SK-N-SH (cell line): ENCODE data around the gene MVB12B. TPM values are rescaled to one million over a fixed set of nuclear protein-coding genes. Genes with fewer than 3 reads are reported as not detected.

Experiments used
- CTCF ChIA-PET: fragments of 300-600, 350-600 bp; formaldehyde crosslinking; extraction: SDS; loops from one replicate; lab custom pipeline; 2021; lab: Yijun Ruan, JAX
- POLR2A ChIA-PET: fragments of 350-600 bp; sonication (Branson Sonifier 250); formaldehyde crosslinking; extraction: SDS; loops from one replicate; lab custom pipeline; 2020; ENCODE audit warnings: antibody characterized with exemption, inconsistent platforms; lab: Yijun Ruan, JAX
- DNase-seq: peaks from one replicate; pipeline ENCODE4 v3.0.0; 2012
- H2AFZ ChIP-seq: fragments of 200-600 bp; sonication (generic); 2 replicates; pipeline ENCODE4 v1.8.1; 2016; ENCODE audit warnings: antibody characterized with exemption, mild to moderate bottlenecking, low read depth
- H3F3A ChIP-seq: fragments of 200-600 bp; sonication (generic); replicated peaks from 2 replicates; pipeline ENCODE3; 2016; ENCODE audit warnings: antibody characterized with exemption, mild to moderate bottlenecking; ENCODE audit not compliant: insufficient read depth
- H3K27ac ChIP-seq, 2 experiments: fragments of 200-500 bp in 1 of 2; fragments of 200-600 bp in 1 of 2; sonication (Bioruptor generic) in 1 of 2; sonication (generic), shearing (Covaris generic) in 1 of 2; 2 replicates each; pipeline versions ENCODE4 v1.5.1 to v1.6.1; 2014 to 2016; ENCODE audit warnings: low read depth in 2 of 2, inconsistent platforms in 1 of 2, low read length in 1 of 2, mild to moderate bottlenecking in 1 of 2, mixed read lengths in 1 of 2
- H3K27me3 ChIP-seq: fragments of 200-600 bp; sonication (generic), shearing (Covaris generic); 2 replicates; pipeline ENCODE4 v1.6.1; 2016; ENCODE audit warnings: mixed run types; ENCODE audit not compliant: insufficient read depth
- H3K36me3 ChIP-seq, 2 experiments: fragments of 200-500 bp in 1 of 2; fragments of 200-600 bp in 1 of 2; sonication (Bioruptor generic) in 1 of 2; sonication (generic) in 1 of 2; replicated peaks in 1 of 2; 2 replicates each; pipeline versions ENCODE3 to v1.5.1; 2014 to 2016; ENCODE audit warnings: low read length in 1 of 2, mild to moderate bottlenecking in 1 of 2; ENCODE audit not compliant: insufficient read depth in 2 of 2, control insufficient read depth in 1 of 2
- H3K4me1 ChIP-seq, 2 experiments: fragments of 200-500 bp in 1 of 2; fragments of 200-600 bp in 1 of 2; sonication (Bioruptor generic) in 1 of 2; sonication (generic), shearing (Covaris generic) in 1 of 2; 2 replicates each; pipeline versions ENCODE4 v1.5.1 to v1.6.1; 2014 to 2016; ENCODE audit warnings: low read depth in 1 of 2, low read length in 1 of 2, mixed run types in 1 of 2; ENCODE audit not compliant: insufficient read depth in 2 of 2, control insufficient read depth in 1 of 2
- H3K4me2 ChIP-seq: fragments of 200-600 bp; sonication (generic), shearing (Covaris generic); 2 replicates; pipeline ENCODE4 v1.6.1; 2017; ENCODE audit warnings: mixed run types
- H3K4me3 ChIP-seq, 2 experiments: fragments of 200-500 bp in 1 of 2; fragments of 200-600 bp in 1 of 2; sonication (Bioruptor generic) in 1 of 2; sonication (generic), shearing (Covaris generic) in 1 of 2; 2 replicates each; pipeline versions ENCODE4 v1.5.1 to v1.8.1; 2014 to 2016; ENCODE audit warnings: low read depth in 2 of 2, inconsistent platforms in 1 of 2, low read length in 1 of 2, mild to moderate bottlenecking in 1 of 2, mixed read lengths in 1 of 2, moderate library complexity in 1 of 2
- H3K79me2 ChIP-seq: fragments of 200-600 bp; sonication (generic); 2 replicates; pipeline ENCODE4 v1.8.1; 2017; ENCODE audit warnings: mild to moderate bottlenecking; ENCODE audit not compliant: insufficient read depth
- H3K9ac ChIP-seq: fragments of 200-600 bp; sonication (generic); 2 replicates; pipeline ENCODE4 v1.6.1; 2017; ENCODE audit warnings: mixed run types
- H3K9me2 ChIP-seq: fragments of 200-600 bp; sonication (generic); 2 replicates; pipeline ENCODE4 v1.6.1; 2017; ENCODE audit warnings: mixed run types
- H3K9me3 ChIP-seq: fragments of 200-600 bp; sonication (generic); 2 replicates; pipeline ENCODE4 v1.6.1; 2017; ENCODE audit warnings: mixed run types, mild to moderate bottlenecking, moderate library complexity
- H4K20me1 ChIP-seq: fragments of 200-600 bp; sonication (generic); 2 replicates; pipeline ENCODE4 v1.6.1; 2017; ENCODE audit warnings: mild to moderate bottlenecking, mixed run types; ENCODE audit not compliant: insufficient read depth
- ELF1 ChIP-seq: IDR thresholded peaks from 2 replicates; pipeline ENCODE4 v1.4.0; 2012
- EP300 ChIP-seq, 2 experiments: IDR thresholded peaks; 2 replicates each; pipeline versions ENCODE4 v1.4.0 to v1.6.1; 2012; ENCODE audit warnings: borderline replicate concordance in 1 of 2, low read depth in 1 of 2, low read length in 1 of 2
- EZH2phosphoT487 ChIP-seq: fragments of 200-600 bp; sonication (generic); IDR thresholded peaks from 2 replicates; pipeline ENCODE4 v1.6.1; 2017; ENCODE audit warnings: low read depth, mixed run types, mild to moderate bottlenecking, antibody characterized with exemption, moderate library complexity, borderline replicate concordance
- FOSL2 ChIP-seq: IDR thresholded peaks from 2 replicates; pipeline ENCODE4 v1.4.0; 2012; ENCODE audit warnings: low read depth, mild to moderate bottlenecking, moderate library complexity, borderline replicate concordance
- FOXJ3 ChIP-seq: sonication (generic); formaldehyde crosslinking; IDR thresholded peaks from 2 replicates; pipeline ENCODE4 v1.5.1; 2020; ENCODE audit warnings: mild to moderate bottlenecking, missing genetic modification reagents
- FOXM1 ChIP-seq: IDR thresholded peaks from 2 replicates; pipeline ENCODE4 v1.4.0; 2012; ENCODE audit warnings: low read depth, mild to moderate bottlenecking
- GABPA ChIP-seq: IDR thresholded peaks from 2 replicates; pipeline ENCODE4 v1.4.0; 2012; ENCODE audit warnings: low read depth, mild to moderate bottlenecking
- GATA2 ChIP-seq: sonication (generic); formaldehyde crosslinking; IDR thresholded peaks from 2 replicates; pipeline ENCODE4 v1.5.0; 2020; ENCODE audit warnings: mild to moderate bottlenecking, missing genetic modification reagents
- JUND ChIP-seq: IDR thresholded peaks from 2 replicates; pipeline ENCODE4 v1.4.0; 2012
- MEF2A ChIP-seq: IDR thresholded peaks from 2 replicates; pipeline ENCODE4 v1.4.0; 2012; ENCODE audit warnings: low read depth, borderline replicate concordance
- MXI1 ChIP-seq: IDR thresholded peaks from 2 replicates; pipeline ENCODE4 v1.6.1; 2012; ENCODE audit warnings: mild to moderate bottlenecking, low read depth, low read length, improper control_type of control experiment
- POLR2AphosphoS5 ChIP-seq: IDR thresholded peaks from 2 replicates; pipeline ENCODE4 v1.6.1; 2012; ENCODE audit warnings: low read depth, low read length
- RAD21 ChIP-seq: IDR thresholded peaks from 2 replicates; pipeline ENCODE4 v1.6.1; 2012; ENCODE audit warnings: mild to moderate bottlenecking, low read length
- RFX5 ChIP-seq: IDR thresholded peaks from 2 replicates; pipeline ENCODE4 v1.6.1; 2012; ENCODE audit warnings: mild to moderate bottlenecking, improper control_type of control experiment, low read length
- RXRA ChIP-seq: IDR thresholded peaks from 2 replicates; pipeline ENCODE4 v1.4.0; 2012; ENCODE audit warnings: low read depth, mild to moderate bottlenecking, borderline replicate concordance
- TAF1 ChIP-seq: IDR thresholded peaks from 2 replicates; pipeline ENCODE4 v1.6.1; 2012; ENCODE audit warnings: low read depth, mild to moderate bottlenecking, low read length, moderate library complexity, borderline replicate concordance
- TCF12 ChIP-seq: IDR thresholded peaks from 2 replicates; pipeline ENCODE4 v1.4.0; 2012
- WGBS: methylation state at CpG from one replicate; pipeline ENCODE4 v1.1.6; 2017; ENCODE audit warnings: low lambda C conversion rate; 5-methylcytosine and 5-hydroxymethylcytosine counted together
- polyA plus RNA-seq, 3 experiments: library from polyadenylated mRNA; depleted of rRNA; stranded (reverse); fragments of >200 nt; gene quantifications; 2 replicates each; pipeline ENCODE4 v1.2.3, GENCODE V29; 2012
- TF ChIP-seq, protein P1 (sequence below): IDR thresholded peaks from 2 replicates; pipeline ENCODE4 v1.4.0; 2012; ENCODE audit warnings: low read depth, borderline replicate concordance
- TF ChIP-seq, protein P2 (sequence below): fragments of 150-350 bp; IDR thresholded peaks from 2 replicates; pipeline ENCODE4 v1.6.1; 2017; ENCODE audit warnings: antibody characterized with exemption, low read length, low read depth, borderline replicate concordance
- TF ChIP-seq, protein P3 (sequence below): IDR thresholded peaks from 2 replicates; pipeline ENCODE4 v1.4.0; 2012; ENCODE audit warnings: low read depth
- TF ChIP-seq, protein P4 (sequence below): IDR thresholded peaks from 2 replicates; pipeline ENCODE4; 2012

The MVB12B gene
- polyA plus RNA-seq, 1 of the 3 experiments (the other 2 are of a cell fraction) = 5.1 TPM

DNA sequence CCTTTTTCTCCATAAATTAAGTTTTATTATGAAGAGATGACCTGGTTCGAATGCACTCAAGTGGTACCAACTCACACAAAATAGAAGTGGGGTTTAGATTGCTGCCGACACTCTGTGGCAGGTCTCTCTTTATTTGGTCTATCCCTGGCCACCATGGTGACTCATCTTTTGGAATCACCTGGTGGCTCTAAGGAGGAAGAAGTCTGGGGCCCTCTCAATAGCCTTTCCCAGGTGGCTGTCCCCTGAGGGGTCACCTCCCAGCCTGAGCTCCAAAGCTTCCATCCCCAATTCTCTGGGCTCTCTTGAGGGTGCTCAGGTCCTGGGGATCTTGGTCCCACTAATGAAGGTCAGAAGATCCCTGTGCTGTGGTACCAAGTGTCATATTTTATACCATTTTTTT lies 136.8 kb downstream of the MVB12B start:
- ChIA-PET POLR2A (no interaction called here), CTCF (interaction anchor here (1.4 to 2.7 kb wide), 5 partner anchors 22 to 65 kb away, joined by 4 to 11 read pairs (median 6); no protein-coding TSS in a partner anchor)
- no peaks in the 10 kb centered on the region for H3F3A ChIP-seq

DNA sequence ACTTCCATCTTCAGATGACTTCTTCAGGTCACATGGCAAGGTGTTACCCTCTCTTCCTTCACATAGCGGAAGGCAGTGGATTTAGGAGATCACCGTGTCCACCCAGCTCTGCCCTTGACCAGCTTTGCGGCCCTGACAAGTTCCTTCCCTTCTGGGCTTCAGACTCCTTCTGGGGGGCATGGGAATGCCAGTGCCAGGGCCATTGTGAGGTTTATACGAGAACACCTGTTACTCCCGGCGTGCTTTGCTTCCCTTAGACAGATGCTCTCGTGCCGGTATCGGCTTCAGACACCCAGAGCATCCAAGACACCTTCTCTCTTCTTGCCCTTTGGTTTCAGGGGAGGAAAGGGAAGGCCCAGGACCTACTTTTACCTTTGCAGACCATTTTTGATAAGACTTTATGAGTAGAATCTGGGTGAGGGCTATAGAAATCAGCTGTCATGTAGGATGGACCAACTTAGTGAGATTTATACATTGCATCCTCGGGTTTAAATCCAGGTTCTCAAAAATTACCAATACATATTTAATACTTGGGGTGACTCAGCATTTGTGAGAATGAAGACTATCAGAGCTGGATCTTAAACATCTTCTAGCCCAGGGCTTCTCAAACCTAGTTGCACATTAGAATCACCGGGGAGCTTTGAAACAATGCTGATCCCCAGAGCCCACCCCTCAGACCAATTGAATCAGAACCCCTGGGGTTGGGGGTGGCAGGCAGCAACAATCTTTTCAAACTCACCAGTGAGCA lies 138.2 kb downstream of the MVB12B start:
- no peak overlapping the region for H3K4me3 ChIP-seq
- no peak overlapping the region for H3K27ac ChIP-seq
- H3K4me2 ChIP-seq = no peak overlapping the region
- WGBS = 98% methylated on average over 11 of the region's 11 CpGs
- ChIA-PET CTCF (interaction anchor here (0.7 to 2.7 kb wide), 7 partner anchors 24 to 240 kb away, joined by 3 to 11 read pairs (median 4); no protein-coding TSS in a partner anchor), POLR2A (no interaction called here)
- H3K4me1 ChIP-seq = peaks cover 0 to 7% of the 10 kb centered on the region in 2 experiments; a peak in 1 of 4 replicates
- no peaks in the 10 kb centered on the region for H3K79me2 ChIP-seq
- H4K20me1 ChIP-seq = no peaks in the 10 kb centered on the region
- H2AFZ ChIP-seq = no peak overlapping the region
- no peaks in the 10 kb centered on the region for H3F3A ChIP-seq
- no peaks in the 10 kb centered on the region for H3K27me3 ChIP-seq
- no peak overlapping the region for H3K9ac ChIP-seq
- no peak for TF ChIP-seq MEF2A
- no peak for TF ChIP-seq FOSL2
- TF ChIP-seq, protein P1, sequence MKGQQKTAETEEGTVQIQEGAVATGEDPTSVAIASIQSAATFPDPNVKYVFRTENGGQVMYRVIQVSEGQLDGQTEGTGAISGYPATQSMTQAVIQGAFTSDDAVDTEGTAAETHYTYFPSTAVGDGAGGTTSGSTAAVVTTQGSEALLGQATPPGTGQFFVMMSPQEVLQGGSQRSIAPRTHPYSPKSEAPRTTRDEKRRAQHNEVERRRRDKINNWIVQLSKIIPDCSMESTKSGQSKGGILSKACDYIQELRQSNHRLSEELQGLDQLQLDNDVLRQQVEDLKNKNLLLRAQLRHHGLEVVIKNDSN = no peak
- TF ChIP-seq EZH2phosphoT487 = no peak
- TF ChIP-seq RFX5 = no peak
- TF ChIP-seq, protein P2, sequence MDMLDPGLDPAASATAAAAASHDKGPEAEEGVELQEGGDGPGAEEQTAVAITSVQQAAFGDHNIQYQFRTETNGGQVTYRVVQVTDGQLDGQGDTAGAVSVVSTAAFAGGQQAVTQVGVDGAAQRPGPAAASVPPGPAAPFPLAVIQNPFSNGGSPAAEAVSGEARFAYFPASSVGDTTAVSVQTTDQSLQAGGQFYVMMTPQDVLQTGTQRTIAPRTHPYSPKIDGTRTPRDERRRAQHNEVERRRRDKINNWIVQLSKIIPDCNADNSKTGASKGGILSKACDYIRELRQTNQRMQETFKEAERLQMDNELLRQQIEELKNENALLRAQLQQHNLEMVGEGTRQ = no peak
- TF ChIP-seq RAD21 = no peak
- TF ChIP-seq RXRA = no peak
- TF ChIP-seq, protein P3, sequence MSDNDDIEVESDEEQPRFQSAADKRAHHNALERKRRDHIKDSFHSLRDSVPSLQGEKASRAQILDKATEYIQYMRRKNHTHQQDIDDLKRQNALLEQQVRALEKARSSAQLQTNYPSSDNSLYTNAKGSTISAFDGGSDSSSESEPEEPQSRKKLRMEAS = no peak
- H3K9me3 ChIP-seq = no peaks in the 10 kb centered on the region
- no peak for DNase-seq
- H3K36me3 ChIP-seq = peaks cover 0 to 2% of the 10 kb centered on the region in 2 experiments
- H3K9me2 ChIP-seq = no peaks in the 10 kb centered on the region

More for the DNA sequence above, 136.8 kb downstream of the MVB12B start:
- Histone ChIP-seq H4K20me1 (no peaks in the 10 kb centered on the region), H3K9me2 (no peaks in the 10 kb centered on the region), H3K27ac (no peak overlapping the region), H3K27me3 (no peaks in the 10 kb centered on the region), H3K79me2 (no peaks in the 10 kb centered on the region), H3K9me3 (no peaks in the 10 kb centered on the region), H3K4me1 (peaks cover 0 to 7% of the 10 kb centered on the region in 2 experiments; a peak in 1 of 4 replicates), H3K4me3 (no peak overlapping the region), H3K4me2 (no peak overlapping the region), H3K9ac (no peak overlapping the region), H3K36me3 (peaks cover 0 to 2% of the 10 kb centered on the region in 2 experiments), H2AFZ (no peak overlapping the region)
- 85% methylated on average over 2 of the region's 2 CpGs for WGBS
- no peak for DNase-seq
- TF ChIP-seq JUND (no peak), GATA2 (CRISPR knock-in tag) (no peak), TAF1 (no peak), FOXM1 (no peak), MEF2A (no peak), RFX5 (no peak), EP300 (IDR thresholded peaks at IDR 0.05; ENCODE audit: borderline replicate concordance in 1 of 2, low read depth in 1 of 2, low read length in 1 of 2) (no peak), TCF12 (no peak), GABPA (no peak), RXRA (no peak), ELF1 (no peak), POLR2AphosphoS5 (no peak), FOXJ3 (CRISPR knock-in tag) (no peak), MXI1 (no peak), EZH2phosphoT487 (no peak)
- TF ChIP-seq, protein P4, sequence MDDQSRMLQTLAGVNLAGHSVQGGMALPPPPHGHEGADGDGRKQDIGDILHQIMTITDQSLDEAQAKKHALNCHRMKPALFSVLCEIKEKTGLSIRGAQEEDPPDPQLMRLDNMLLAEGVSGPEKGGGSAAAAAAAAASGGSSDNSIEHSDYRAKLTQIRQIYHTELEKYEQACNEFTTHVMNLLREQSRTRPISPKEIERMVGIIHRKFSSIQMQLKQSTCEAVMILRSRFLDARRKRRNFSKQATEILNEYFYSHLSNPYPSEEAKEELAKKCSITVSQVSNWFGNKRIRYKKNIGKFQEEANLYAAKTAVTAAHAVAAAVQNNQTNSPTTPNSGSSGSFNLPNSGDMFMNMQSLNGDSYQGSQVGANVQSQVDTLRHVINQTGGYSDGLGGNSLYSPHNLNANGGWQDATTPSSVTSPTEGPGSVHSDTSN = no peak
- TF ChIP-seq, protein P1 = no peak
